H1 (cell line): Measurements from ENCODE around the gene RGL1.

Source experiments
- CHD2 ChIP-seq: IDR thresholded peaks from 2 replicates; pipeline ENCODE4 v1.6.1; 2012; ENCODE audit warnings: low read length, improper control_type of control experiment
- CTCF ChIP-seq, 3 experiments: IDR thresholded peaks; 1 replicate in 2 of 3; 2 replicates in 1 of 3; pipeline versions ENCODE4 v1.5.1 to v1.6.1; 2011; ENCODE audit warnings: low read length in 3 of 3, mild to moderate bottlenecking in 3 of 3, inconsistent platforms in 2 of 3, low read depth in 1 of 3, moderate library complexity in 1 of 3; ENCODE audit not compliant: insufficient read depth in 1 of 3; ENCODE audit errors: control extremely low read depth in 1 of 3
- JUN ChIP-seq: IDR thresholded peaks from 2 replicates; pipeline ENCODE4 v1.6.1; 2011; ENCODE audit warnings: low read depth, mild to moderate bottlenecking, improper control_type of control experiment, low read length
- POLR2A ChIP-seq, 2 experiments: IDR thresholded peaks; 1 replicate in 1 of 2; 2 replicates in 1 of 2; pipeline ENCODE4 v1.6.1; 2011; ENCODE audit warnings: low read depth in 2 of 2, low read length in 2 of 2, mild to moderate bottlenecking in 2 of 2; ENCODE audit errors: control extremely low read depth in 1 of 2
- TAF1 ChIP-seq: IDR thresholded peaks from 2 replicates; pipeline ENCODE4 v1.6.1; 2011; ENCODE audit warnings: mild to moderate bottlenecking, low read depth, low read length
- YY1 ChIP-seq: IDR thresholded peaks from 2 replicates; pipeline ENCODE4 v1.6.1; 2011; ENCODE audit warnings: low read depth, mild to moderate bottlenecking, low read length
- ZNF274 ChIP-seq: IDR thresholded peaks from 2 replicates; pipeline ENCODE4 v1.7.0; 2012; ENCODE audit warnings: low read length, borderline replicate concordance; ENCODE audit errors: extremely low read depth

GRCh38 chr1:183794088-183794487, 10.8 kb upstream of the RGL1 start:
- TF ChIP-seq TAF1 (no peak), CHD2 (no peak), YY1 (no peak), CTCF (IDR thresholded peaks at IDR 0.05; ENCODE audit: control extremely low read depth in 1 of 3, insufficient read depth in 1 of 3, low read depth in 1 of 3, low read length in 3 of 3) (no peak), ZNF274 (no peak), JUN (no peak), POLR2A (IDR thresholded peaks at IDR 0.05; ENCODE audit: control extremely low read depth in 1 of 2, low read depth in 2 of 2, low read length in 2 of 2) (no peak)
